Ammon's horn (tissue), 1 donor: ENCODE measurements around the gene FRYL.

Source experiments
- DNase-seq: peaks from one replicate; pipeline ENCODE4 v3.0.0-alpha.2; 2016; ENCODE audit warnings: low spot score

Gene FRYL

DNA sequence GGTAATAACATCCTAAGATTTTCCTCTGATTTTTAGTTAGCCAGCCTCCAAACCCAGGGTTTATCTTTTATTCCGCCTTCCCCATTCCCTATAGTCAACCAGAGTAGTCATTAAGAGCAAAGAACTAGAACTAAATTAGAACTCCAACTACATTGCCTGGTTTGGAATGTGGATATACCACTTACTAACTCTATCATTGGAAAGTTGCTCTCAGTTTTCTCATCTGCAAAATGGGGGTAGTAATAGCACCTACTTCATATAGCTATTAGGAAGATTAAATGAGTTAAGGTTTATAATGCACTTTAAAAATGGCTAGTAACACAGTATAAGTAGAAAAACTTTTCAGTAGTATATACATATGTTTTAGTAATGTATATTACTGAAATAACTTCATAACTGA is 226.4 kb downstream of the FRYL start:
- DNase-seq = no peak

DNA sequence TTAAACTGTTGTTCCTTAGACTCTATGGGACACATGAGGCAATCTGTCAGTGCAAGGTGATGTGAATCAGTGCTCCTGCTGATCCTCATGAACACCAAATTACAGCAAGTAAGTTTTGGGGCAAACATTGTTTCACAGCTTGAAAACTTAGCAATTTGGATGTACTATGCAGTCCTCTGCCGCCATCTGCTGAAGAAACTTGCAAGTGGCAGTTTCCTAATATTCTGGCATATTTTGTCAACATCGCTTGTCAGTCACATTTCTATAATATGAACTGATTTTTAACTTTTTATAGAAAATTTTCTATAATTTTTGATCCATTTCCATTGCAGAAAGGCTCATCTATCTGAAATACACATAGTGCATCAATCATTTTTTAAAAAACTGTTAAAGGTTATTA is 233.7 kb downstream of the FRYL start:
- DNase-seq = peak; percentile 59

DNA sequence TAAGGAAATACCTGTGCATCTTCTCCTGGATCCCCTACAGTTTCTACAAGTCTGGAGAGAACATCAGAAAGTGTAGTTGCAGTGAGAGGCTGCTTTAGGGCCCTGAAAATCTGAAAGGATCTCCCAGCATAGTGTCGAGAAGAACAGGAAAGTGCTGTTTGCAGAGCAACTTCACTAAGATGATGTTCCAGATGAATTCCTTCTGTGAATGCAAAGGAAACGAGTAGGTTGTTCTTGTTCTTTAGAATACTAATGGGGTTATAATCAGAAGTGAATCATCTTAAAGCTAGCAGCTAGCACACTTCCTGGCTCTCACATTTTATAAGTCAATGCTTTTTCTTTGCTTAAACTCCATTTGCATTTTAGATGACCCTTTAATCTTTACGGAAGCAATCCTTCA is 236.3 kb downstream of the FRYL start:
- DNase-seq = no peak

DNA sequence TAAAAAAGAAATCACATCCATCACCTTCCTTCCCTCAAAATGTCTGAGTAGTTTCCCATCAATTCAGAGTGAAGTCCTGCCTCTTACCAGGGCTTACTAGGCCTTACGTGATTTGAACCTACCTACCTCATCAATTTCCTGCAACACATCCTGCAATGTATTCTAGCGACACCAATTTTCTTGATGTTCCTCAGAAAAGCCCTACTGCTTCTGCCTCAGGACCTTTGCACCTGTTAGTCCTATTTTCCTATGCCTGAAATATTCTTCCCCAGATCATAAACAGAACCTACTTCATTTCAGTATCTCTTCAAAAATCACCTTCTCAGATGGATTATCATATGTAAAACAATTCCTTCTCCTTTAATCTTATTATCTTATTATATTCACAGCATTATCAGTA is 237.2 kb downstream of the FRYL start:
- no peak for DNase-seq

DNA sequence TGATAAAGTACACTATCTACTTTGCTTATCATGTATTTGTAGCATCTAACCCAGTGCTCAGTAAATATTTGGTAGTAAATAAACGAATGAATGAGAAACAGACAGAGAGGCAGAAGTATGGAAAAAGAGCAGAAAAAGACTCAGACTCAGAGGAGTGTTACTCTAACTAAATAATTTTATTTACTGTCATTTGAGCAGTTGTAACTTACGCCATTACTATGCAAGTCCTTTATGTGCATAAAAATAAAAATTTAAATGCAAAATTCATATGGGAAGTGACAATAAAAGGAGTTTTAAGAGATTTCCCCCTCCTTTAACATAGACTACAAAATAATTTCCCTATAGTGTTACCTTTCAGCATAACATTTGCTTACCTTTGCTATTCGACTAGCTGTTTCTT is 240.5 kb downstream of the FRYL start:
- no peak for DNase-seq

DNA sequence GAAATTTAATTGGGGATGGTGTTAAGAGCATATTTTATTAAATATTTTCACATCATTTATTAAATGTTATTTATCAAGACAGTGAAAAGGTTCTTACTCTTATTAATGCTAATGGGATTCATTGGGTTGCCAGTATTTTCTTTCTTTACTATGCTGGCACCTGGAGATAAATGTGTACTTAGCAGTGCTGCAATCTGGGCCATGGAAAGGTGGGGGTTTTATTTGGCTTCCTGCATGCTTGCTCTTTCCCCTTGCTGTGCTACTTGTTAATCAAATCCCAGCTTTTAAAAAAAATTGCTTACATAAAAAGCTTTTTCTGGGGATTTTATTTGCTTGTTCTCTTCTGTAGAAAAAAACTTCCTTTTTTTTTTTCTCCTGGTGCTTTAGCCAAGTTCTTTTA is 241.7 kb downstream of the FRYL start:
- no peak for DNase-seq

DNA sequence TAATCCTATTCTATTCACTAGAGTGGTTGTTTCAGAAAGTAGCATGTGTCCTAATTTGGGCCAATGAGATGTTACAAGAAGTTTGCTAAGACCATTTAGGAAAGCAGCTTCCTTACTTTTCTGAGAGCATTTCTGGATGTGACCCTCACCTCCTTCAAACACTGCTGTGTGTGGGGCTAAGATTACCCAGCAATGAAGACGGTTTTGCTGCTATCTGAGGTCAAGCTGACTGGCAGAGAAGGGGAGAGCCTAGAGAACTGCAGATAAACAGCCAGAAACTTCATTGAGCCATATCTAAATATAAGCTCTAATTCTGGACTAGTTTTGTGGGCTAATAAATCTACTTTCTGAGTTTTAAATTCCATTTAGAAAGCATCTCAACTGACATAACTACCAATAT is 253.7 kb downstream of the FRYL start:
- DNase-seq = no peak

DNA sequence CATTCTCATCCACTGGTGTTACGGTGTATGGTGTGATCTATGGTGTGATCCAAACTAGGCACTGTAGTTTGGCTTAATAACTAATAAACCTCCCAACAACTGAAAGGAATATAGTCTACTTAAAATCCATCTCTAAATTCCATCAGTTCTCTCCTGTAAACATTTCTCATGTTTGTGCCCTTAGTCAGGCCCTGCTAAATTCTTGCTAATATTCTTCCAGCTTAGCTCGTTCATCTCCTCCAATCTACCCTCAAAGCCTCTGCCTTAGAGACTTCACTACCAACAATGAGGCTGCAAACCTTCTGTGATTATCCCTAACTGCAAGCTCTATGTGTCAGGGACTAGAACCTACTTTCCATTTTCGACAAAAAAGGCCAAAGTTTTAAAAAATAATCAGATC is 261.9 kb downstream of the FRYL start:
- DNase-seq = no peak

DNA sequence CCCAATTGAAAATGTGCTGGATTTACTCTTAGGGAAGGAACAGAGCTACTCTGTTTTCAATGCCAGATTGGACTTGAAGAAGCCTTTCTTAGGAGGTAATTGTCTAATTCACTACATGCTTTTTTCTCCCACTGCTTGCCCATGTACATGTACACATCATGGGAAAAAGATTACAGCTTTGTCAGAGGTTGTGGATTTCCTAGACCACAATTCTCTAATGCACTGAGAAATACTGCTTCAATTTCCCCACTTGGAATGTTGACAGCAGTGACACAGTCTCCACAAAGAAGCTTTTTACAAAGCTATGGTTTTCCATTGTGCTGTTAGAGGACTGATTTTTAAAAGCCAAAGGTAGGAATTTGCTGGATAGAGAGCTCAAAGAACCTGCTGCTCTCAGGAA is 270.5 kb downstream of the FRYL start:
- peak; percentile 24 for DNase-seq

DNA sequence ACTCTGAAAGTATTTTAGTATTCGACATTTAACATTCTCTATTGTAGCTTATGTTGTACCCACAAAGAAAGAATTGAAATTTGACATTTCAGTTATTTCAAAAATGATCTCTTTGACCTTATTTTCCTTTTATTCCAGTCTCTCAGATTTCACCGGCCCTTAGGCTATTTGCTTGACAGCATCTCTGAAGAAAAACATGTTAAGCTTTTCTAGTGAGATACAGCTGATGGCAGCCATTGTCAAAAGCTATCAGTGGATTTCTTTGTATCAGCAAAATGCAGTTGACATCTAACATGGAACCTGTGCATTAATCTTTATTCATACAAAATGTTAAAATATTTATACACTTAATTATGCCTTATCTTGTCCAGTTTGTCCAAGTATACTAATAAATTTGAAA is 273.4 kb downstream of the FRYL start:
- no peak for DNase-seq

DNA sequence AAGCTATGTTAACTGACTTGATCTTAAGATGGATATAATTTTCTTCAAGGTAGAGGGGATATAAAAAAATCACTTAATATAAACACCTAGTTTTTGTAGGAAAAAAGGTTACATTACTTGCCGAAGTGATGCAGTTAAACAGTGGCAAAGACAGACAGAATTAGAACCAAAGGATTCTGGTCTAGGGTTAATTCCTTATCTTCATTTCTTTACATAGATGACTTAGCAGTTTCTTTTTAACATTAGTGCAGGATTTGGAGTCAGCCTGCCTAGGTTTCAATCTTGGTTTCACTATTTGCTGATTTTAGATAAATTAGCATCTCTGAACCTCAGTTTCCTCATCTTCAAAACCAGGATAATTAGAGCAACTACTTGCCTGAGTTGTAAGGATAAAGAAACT is 275.7 kb downstream of the FRYL start:
- DNase-seq = no peak

DNA sequence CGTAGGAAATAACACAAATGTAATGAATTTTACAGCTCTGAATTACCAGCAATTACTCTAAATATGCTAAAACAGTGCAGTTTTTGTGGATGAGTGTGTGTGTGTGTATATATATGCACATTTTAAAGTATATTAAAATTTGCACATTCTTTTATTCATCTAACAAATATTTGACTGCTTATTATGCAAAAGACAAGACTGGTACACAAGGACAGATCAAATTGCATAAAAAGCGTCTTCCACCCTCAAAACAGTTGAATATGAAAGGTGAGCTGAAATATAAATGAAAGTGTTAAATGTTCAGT is 276.1 kb downstream of the FRYL start:
- no peak for DNase-seq

DNA sequence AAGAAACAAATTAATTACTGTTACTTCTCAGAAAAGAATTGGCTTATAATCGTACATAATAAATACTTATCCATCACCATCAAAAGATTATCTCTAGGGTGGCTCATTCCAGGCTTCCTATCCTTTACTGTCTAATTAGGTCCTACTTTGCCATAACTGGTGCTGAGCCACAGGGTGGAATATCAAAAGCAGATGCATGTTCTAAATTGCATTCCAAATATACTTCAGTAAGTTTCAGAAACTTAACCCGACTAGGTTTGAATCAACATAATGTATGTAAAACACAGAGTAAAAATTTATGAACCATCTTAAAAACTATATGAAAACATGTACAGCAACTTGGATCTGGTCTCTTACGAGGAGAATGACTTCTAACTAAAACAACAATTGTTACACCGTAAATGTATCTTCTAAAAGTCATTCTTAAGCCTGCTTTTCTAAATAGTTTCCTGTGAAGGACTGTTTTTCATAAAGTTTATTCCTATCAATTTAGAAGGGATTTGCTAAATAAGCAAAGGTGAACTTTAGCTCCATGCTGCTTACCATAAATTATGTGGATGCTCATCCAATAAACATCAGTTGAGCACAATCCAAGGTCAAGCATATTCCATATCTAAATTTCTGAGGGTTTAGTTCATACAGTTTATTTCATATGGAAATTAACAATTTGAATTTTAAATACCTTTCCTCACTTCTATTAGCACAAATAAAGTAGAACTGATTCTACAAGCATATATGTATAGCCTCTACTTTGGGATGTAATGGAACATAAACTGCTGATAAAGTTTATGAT is 276.6 kb downstream of the FRYL start:
- DNase-seq = no peak

DNA sequence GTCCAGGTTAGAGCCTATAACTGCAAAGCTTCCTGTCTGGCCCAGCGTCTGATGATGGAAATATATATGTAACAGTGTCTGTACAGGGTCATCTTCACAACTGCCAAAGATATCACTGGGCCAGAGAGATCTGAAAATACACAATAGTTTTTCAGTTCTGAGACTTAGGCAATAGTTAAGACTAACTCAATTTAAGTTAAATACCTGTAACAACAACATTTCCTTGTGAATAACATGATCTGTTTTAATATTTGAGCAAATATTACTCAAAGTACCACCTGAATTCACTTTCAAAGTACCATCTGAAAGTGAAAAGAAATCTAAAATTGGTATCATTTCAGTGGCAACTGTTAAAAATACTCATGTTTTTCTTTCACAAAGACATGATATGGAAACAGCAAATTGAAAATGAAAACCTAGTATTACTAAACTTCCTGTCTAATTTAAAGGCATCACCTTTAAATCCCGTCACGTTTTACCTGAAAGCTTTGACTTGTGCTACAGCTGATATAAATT is 280.5 kb downstream of the FRYL start:
- DNase-seq = no peak

DNA sequence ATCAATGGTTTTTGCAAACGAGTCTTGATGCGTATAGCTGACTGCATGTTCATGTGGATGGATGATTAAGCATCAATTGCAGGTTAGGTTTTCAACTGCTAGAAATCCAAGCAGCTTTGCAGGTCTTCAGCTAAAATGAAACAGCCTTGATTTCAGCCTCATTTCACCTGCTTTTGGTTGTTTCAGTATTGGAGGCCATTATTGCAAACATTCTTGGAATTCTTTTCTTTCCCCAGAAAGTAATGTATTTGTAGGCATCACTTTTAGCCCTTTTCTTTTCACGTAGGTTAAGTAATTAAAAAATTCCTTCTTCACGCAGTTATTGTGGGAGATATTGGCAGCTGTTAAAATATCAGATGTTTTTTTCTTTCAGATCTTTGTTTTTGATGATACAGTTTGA is 281.2 kb downstream of the FRYL start:
- DNase-seq = no peak

DNA sequence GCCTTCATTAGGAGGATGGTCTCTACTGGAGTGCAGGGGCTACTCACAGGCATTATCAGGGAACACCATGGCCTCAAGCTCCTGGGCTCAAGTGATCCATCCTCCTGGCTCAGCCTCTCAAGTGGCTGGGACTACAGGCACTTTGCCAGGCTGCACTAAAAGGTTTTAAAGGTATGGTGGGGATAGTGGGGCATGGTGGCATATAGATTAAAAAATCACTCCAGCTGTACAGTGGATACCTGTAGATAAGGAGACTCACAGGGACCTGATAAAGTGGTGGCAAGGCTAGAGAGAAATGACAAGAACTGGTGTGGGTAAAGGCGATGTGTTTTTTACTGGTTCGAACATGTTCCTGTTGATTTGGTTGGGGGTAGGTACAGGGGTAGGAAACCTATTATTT is 284.1 kb downstream of the FRYL start:
- no peak for DNase-seq

DNA sequence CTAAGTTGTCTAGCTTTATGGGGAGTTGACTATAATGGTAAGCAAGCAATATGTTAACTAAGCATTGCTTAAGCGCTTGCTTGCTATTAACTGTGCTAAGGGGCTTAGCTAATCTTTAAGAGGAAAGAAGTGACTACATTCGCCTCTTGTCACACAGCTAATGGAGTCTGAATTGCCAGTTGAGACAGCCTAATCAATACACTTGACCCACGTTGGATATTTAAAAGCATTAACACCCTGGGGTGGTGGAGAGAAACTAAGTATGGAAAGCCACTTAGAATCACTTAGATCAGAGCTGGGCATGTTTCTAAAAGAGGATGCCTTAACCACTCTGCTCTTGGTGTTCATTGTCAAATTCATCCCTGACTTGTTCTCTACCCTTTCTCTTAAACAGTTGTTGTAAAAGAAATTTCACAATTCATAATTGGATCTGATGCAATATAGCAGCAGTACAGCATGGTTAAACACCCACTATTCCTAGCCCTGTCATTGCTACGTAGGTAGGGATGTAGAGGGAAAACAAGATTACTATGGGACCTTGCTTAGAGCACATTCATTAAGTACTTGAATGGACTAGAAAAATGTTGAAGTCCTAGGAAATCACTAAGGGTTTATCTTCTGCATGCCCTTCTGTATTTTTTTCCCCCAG is 286.5 kb downstream of the FRYL start:
- DNase-seq = no peak

DNA sequence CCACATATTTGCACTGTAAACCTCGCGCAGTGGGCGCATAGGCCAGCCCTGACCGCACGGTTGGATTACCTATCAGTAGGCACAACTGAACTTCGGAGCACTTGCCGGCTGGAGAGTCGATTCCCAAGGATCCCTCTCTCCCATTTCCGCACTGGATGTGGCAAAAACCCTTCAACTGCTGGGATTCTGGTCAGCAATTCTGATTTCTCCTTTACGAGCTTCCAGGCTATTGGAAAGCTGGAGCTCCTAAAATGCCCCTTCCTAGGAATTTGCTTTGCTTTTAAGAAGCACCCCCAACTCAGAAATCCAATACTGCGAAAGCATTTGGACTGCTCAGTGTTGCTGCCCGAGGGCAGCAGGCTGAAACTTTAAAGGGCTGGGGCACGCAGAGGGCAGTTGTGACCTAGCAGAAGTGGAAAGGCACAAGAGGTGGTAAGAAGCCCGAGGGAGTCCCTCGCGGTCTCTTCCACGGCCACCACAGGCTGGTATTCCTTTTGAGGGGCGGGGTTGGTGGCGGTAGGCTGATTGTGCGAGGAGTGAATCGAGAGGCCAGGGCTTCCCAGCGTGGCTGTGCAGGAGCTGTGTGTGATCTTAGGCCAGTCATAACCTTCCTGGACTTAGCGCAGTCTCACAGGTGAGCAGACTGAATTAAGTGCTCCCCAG is 288.4 kb downstream of the FRYL start:
- DNase-seq = no peak

DNA sequence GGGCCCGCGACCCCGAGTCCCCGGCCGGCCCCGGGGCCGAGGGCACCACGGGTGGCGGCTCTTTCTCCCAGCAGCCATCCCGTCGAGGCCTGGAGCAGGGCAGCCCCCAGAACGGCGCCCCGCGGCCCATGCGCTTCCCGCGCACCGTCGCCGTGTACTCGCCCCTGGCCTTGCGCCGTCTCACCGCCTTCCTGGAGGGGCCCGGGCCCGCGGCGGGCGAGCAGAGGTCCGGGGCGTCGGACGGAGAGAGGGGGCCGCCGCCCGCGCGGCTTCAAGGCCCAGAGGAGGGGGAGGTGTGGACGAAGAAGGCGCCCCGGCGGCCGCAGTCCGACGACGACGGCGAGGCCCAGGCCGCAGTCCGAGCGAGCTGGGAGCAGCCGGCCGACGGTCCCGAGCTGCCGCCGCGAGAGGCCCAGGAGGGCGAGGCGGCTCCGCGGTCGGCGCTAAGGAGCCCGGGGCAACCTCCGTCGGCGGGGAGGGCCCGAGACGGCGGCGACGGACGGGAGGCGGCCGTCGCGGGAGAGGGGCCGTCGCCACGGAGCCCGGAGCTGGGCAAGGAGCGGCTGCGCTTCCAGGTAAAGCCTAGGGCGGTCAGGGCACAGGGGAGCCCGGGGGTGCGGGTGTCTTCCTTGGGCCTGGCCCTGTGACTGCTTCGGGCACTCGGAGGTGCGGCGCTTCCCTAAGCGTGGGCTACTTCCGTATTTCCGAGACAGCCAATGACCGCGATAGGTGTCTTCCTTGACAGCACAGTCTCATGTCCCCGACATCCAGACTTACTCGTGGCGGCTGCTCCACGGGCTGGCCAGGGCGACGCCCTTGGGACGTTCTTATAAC is 289.2 kb downstream of the FRYL start:
- no peak for DNase-seq

DNA sequence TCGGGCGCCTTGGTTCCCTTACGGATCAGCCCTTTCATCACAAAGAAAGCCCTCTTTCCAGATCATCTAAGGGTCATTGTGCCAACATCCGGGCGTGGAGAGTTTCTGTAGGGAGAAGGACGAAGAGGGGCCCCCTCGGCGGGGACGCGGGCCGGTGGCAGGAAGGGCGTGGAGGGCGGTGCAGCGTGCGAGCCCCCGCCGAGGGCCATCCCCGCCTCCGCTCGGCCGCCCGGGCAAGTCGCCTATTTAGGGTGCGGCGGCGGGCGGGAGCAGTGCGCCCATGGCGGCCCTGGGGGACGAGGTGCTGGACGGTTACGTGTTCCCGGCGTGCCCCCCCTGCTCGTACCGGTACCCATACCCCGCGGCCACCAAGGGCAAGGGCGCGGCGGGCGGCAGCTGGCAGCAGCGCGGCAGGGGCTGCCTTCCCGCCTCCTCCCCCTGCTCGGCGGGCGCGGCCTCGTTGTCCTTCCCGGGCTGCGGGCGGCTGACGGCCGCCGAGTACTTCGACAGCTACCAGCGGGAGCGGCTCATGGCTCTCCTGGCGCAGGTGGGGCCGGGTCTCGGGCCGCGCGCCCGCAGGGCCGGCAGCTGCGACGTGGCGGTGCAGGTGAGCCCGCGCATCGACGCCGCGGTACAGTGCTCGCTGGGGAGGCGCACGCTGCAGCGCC is 289.9 kb downstream of the FRYL start, which contains the start of gene ZAR1:
ZAR1 (plus strand) TSS at position 241 of the 668 bp plus-strand sequence; CDS start at position 281, 40 bp downstream.
- no peak for DNase-seq

DNA sequence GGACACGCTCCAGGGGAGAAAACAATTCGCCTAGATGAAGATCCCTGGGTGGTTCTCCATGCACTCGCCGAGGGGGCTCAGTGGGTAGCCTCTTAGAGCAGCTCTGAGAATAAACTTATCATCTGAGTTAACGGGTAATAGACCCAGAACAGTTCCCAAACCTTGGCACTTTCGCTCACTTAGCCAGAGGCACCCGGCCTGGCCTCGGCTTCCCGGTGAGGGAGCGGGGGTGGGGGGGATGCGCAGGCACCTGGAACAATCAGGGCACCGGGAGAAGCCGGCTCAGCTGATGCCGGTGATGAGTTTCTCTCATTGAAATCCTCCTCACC is 290.4 kb downstream of the FRYL start:
- DNase-seq = no peak
